Tibial nerve (tissue), 4 donors: ENCODE measurements around the gene TIAM1. TPM values are rescaled to one million over a fixed set of nuclear protein-coding genes. Genes with fewer than 3 reads are reported as not detected.

ENCODE experiments used
- DNase-seq, 2 donors: peaks; one replicate each; pipeline ENCODE4 v3.0.0-alpha.2; 2019; ENCODE audit warnings: low spot score in 2 of 2
- H3K27ac ChIP-seq, 4 donors: fragments of 200-600 bp; sonication (generic) in 3 of 4; one replicate each; pipeline ENCODE4 v1.5.1; 2017 to 2019; ENCODE audit warnings: mild to moderate bottlenecking in 1 of 4
- H3K27me3 ChIP-seq, 2 donors: fragments of 200-600 bp; sonication (generic) in 1 of 2; one replicate each; pipeline versions ENCODE4 v1.5.1 to v1.6.0; 2017 to 2019
- H3K36me3 ChIP-seq, 3 donors: fragments of 200-600 bp; sonication (generic); one replicate each; pipeline ENCODE4 v1.5.1; 2018 to 2019
- H3K4me1 ChIP-seq, 4 donors: fragments of 200-600 bp; sonication (generic) in 3 of 4; one replicate each; pipeline ENCODE4 v1.5.1; 2017 to 2019
- H3K4me3 ChIP-seq, 4 donors: fragments of 200-600 bp; sonication (generic) in 3 of 4; one replicate each; pipeline ENCODE4 v1.5.1; 2017 to 2019; ENCODE audit warnings: mild to moderate bottlenecking in 1 of 4, moderate library complexity in 1 of 4
- H3K9me3 ChIP-seq, 4 donors: fragments of 200-600 bp; sonication (generic) in 3 of 4; one replicate each; pipeline ENCODE4 v1.5.1; 2017 to 2019
- CTCF ChIP-seq, 5 experiments: fragments of 200-600 bp in 3 of 5; fragments of 450-650 bp in 2 of 5; sonication (generic) in 3 of 5; IDR thresholded peaks; one replicate each; pipeline ENCODE4 v1.5.1; 2016 to 2019; ENCODE audit warnings: antibody characterized with exemption in 5 of 5, mild to moderate bottlenecking in 3 of 5, moderate library complexity in 2 of 5
- EP300 ChIP-seq, 2 donors: sonication (generic); formaldehyde crosslinking; IDR thresholded peaks; one replicate each; pipeline ENCODE4 v1.6.1; 2017; ENCODE audit warnings: antibody characterized with exemption in 2 of 2, mild to moderate bottlenecking in 1 of 2
- POLR2A ChIP-seq, 2 donors: fragments of 450-650 bp; IDR thresholded peaks; one replicate each; pipeline ENCODE4 v1.6.1; 2017; ENCODE audit warnings: antibody characterized with exemption in 2 of 2, mild to moderate bottlenecking in 2 of 2, moderate library complexity in 2 of 2
- WGBS, 2 donors: methylation state at CpG; one replicate each; pipeline ENCODE4 v1.1.5; 2018; 5-methylcytosine and 5-hydroxymethylcytosine counted together
- total RNA-seq, 4 donors: library from RNA; depleted of rRNA; stranded (reverse); fragments of >200 nt; gene quantifications; one replicate each; pipeline ENCODE4 v1.1.0, GENCODE V29; 2016

The TIAM1 gene
- total RNA-seq, 4 donors from 2014 or later, result 25.3 to 44.7 (median 31.6) TPM

- TF ChIP-seq CTCF (IDR thresholded peaks at IDR 0.05) (no peak), EP300 (IDR thresholded peaks at IDR 0.05) (no peak), POLR2A (IDR thresholded peaks at IDR 0.05) (no peak)
- Histone ChIP-seq H3K36me3 (no peaks in the 10 kb centered on the region), H3K4me1 (peaks cover 0 to 25% (median 2%) of the 10 kb centered on the region in 4 donors), H3K27ac (no peak overlapping the region), H3K27me3 (no peaks in the 10 kb centered on the region), H3K9me3 (no peaks in the 10 kb centered on the region), H3K4me3 (no peak overlapping the region)
- WGBS, 2 donors, result 74 to 83% methylated on average over 10 of the region's 10 CpGs
- DNase-seq, result no peak
Observed at GRCh38 chr21:31216206-31216605, 127.9 kb downstream of the TIAM1 start.

- DNase-seq, result no peak
- TF ChIP-seq CTCF (IDR thresholded peaks at IDR 0.05) (no peak), POLR2A (IDR thresholded peaks at IDR 0.05) (no peak), EP300 (IDR thresholded peaks at IDR 0.05) (no peak)
- WGBS, 2 donors, result 89 to 100% methylated on average over 2 of the region's 2 CpGs
Observed at GRCh38 chr21:31213787-31214186, 130.3 kb downstream of the TIAM1 start.

GRCh38 chr21:31211836-31212235, 132.2 kb downstream of the TIAM1 start:
- Histone ChIP-seq H3K4me3 (no peak overlapping the region), H3K9me3 (no peaks in the 10 kb centered on the region), H3K4me1 (no peaks in the 10 kb centered on the region), H3K27ac (no peak overlapping the region), H3K36me3 (no peaks in the 10 kb centered on the region), H3K27me3 (no peaks in the 10 kb centered on the region)
- DNase-seq, result no peak
- no peak for TF ChIP-seq POLR2A (IDR thresholded peaks at IDR 0.05)
- WGBS, 2 donors, result 94 to 100% methylated on average over 2 of the region's 2 CpGs

More at GRCh38 chr21:31213787-31214186, 130.3 kb downstream of the TIAM1 start:
- Histone ChIP-seq H3K4me1 (peaks cover 0 to 4% (median 2%) of the 10 kb centered on the region in 4 donors), H3K27ac (no peak overlapping the region), H3K36me3 (no peaks in the 10 kb centered on the region), H3K27me3 (no peaks in the 10 kb centered on the region), H3K9me3 (no peaks in the 10 kb centered on the region), H3K4me3 (no peak overlapping the region)

GRCh38 chr21:31205412-31205811, 138.6 kb downstream of the TIAM1 start:
- peaks cover 0 to 13% (median 0%) of the 10 kb centered on the region in 4 donors for H3K4me1 ChIP-seq
- no peaks in the 10 kb centered on the region for H3K9me3 ChIP-seq
- TF ChIP-seq CTCF (IDR thresholded peaks at IDR 0.05) (no peak), EP300 (IDR thresholded peaks at IDR 0.05) (no peak), POLR2A (IDR thresholded peaks at IDR 0.05) (no peak)
- WGBS, 2 donors, result 95 to 96% methylated on average over 1 of the region's 1 CpG
- no peak for DNase-seq
- no peaks in the 10 kb centered on the region for H3K36me3 ChIP-seq
- no peak overlapping the region for H3K4me3 ChIP-seq
- no peak overlapping the region for H3K27ac ChIP-seq
- H3K27me3 ChIP-seq, result no peaks in the 10 kb centered on the region

- WGBS, 2 donors, result 86% methylated on average over 3 of the region's 3 CpGs
- Histone ChIP-seq H3K4me3 (no peak overlapping the region), H3K27me3 (no peaks in the 10 kb centered on the region), H3K27ac (no peak overlapping the region), H3K9me3 (no peaks in the 10 kb centered on the region), H3K36me3 (no peaks in the 10 kb centered on the region), H3K4me1 (peaks cover 0 to 13% (median 0%) of the 10 kb centered on the region in 4 donors)
- no peak for TF ChIP-seq POLR2A (IDR thresholded peaks at IDR 0.05)
- DNase-seq, result no peak
Observed at GRCh38 chr21:31204801-31205200, 139.3 kb downstream of the TIAM1 start.

- H3K4me1 ChIP-seq, result peaks cover 0 to 13% (median 0%) of the 10 kb centered on the region in 4 donors
- no peak for DNase-seq
- no peaks in the 10 kb centered on the region for H3K9me3 ChIP-seq
- TF ChIP-seq EP300 (IDR thresholded peaks at IDR 0.05) (no peak), CTCF (IDR thresholded peaks at IDR 0.05) (no peak), POLR2A (IDR thresholded peaks at IDR 0.05) (no peak)
- no peaks in the 10 kb centered on the region for H3K27me3 ChIP-seq
- no peaks in the 10 kb centered on the region for H3K36me3 ChIP-seq
- no peak overlapping the region for H3K4me3 ChIP-seq
- 47 to 51% methylated on average over 5 of the region's 5 CpGs for WGBS, 2 donors
- H3K27ac ChIP-seq, result no peak overlapping the region
Observed at GRCh38 chr21:31203431-31204054, 140.5 kb downstream of the TIAM1 start.
